Measurements from ENCODE around the gene CNTNAP2.

The CNTNAP2 gene

GRCh38 chr7:147171013-147171391, 1054.4 kb downstream of the CNTNAP2 start:
- no peaks in the 10 kb centered on the region for H3K27me3 ChIP-seq (ENCODE audit: insufficient read depth, low read length, poor library complexity)
- H3K4me2 ChIP-seq (ENCODE audit: insufficient read depth, low read length), result no peak overlapping the region
- no peaks in the 10 kb centered on the region for H3K4me1 ChIP-seq (ENCODE audit: insufficient read depth, low read length)
- TF ChIP-seq EZH2 (IDR thresholded peaks at IDR 0.05; ENCODE audit: borderline replicate concordance, low read depth, low read length, severe bottlenecking), result no peak
- no peak for TF ChIP-seq CTCF (IDR thresholded peaks at IDR 0.05; ENCODE audit: borderline replicate concordance, extremely low read depth, low read length, poor library complexity, severe bottlenecking)
- no peaks in the 10 kb centered on the region for H3K36me3 ChIP-seq (ENCODE audit: insufficient read depth, low read length)
- ATAC-seq (ENCODE audit: insufficient read depth, low read depth), result no peak
- H2AFZ ChIP-seq (ENCODE audit: low read depth, low read length), result no peak overlapping the region
- no peaks in the 10 kb centered on the region for H3K79me2 ChIP-seq (ENCODE audit: insufficient read depth, low read length)
- no peak overlapping the region for H3K9ac ChIP-seq (ENCODE audit: low read depth, low read length)
- H3K9me3 ChIP-seq (ENCODE audit: insufficient read depth, low read length, severe bottlenecking), result no peaks in the 10 kb centered on the region
- no peak overlapping the region for H3K4me3 ChIP-seq (ENCODE audit: low read depth in 1 of 2, low read length in 2 of 2)
- DNase-seq, result no peak
- no peaks in the 10 kb centered on the region for H4K20me1 ChIP-seq (ENCODE audit: insufficient read depth, low read length)
- no peak overlapping the region for H3K27ac ChIP-seq (ENCODE audit: low read length)

GRCh38 chr7:147173883-147174282, 1057.3 kb downstream of the CNTNAP2 start:
- no peak for TF ChIP-seq EZH2 (IDR thresholded peaks at IDR 0.05; ENCODE audit: borderline replicate concordance, low read depth, low read length, severe bottlenecking)
- TF ChIP-seq CTCF (IDR thresholded peaks at IDR 0.05; ENCODE audit: borderline replicate concordance, extremely low read depth, low read length, poor library complexity, severe bottlenecking), result no peak
- Histone ChIP-seq H3K4me1 (ENCODE audit: insufficient read depth, low read length) (no peaks in the 10 kb centered on the region), H3K9me3 (ENCODE audit: insufficient read depth, low read length, severe bottlenecking) (no peaks in the 10 kb centered on the region), H3K27ac (ENCODE audit: low read length) (no peak overlapping the region), H3K27me3 (ENCODE audit: insufficient read depth, low read length, poor library complexity) (no peaks in the 10 kb centered on the region), H3K79me2 (ENCODE audit: insufficient read depth, low read length) (no peaks in the 10 kb centered on the region), H3K4me3 (ENCODE audit: low read depth in 1 of 2, low read length in 2 of 2) (no peak overlapping the region), H3K9ac (ENCODE audit: low read depth, low read length) (no peak overlapping the region), H3K4me2 (ENCODE audit: insufficient read depth, low read length) (no peak overlapping the region), H2AFZ (ENCODE audit: low read depth, low read length) (no peak overlapping the region), H3K36me3 (ENCODE audit: insufficient read depth, low read length) (no peaks in the 10 kb centered on the region), H4K20me1 (ENCODE audit: insufficient read depth, low read length) (no peaks in the 10 kb centered on the region)
- ATAC-seq (ENCODE audit: insufficient read depth, low read depth) (no peak), DNase-seq (no peak)

GRCh38 chr7:147182874-147183273, 1066.3 kb downstream of the CNTNAP2 start:
- H4K20me1 ChIP-seq (ENCODE audit: insufficient read depth, low read length), result no peaks in the 10 kb centered on the region
- H3K27me3 ChIP-seq (ENCODE audit: insufficient read depth, low read length, poor library complexity), result no peaks in the 10 kb centered on the region
- no peaks in the 10 kb centered on the region for H3K4me1 ChIP-seq (ENCODE audit: insufficient read depth, low read length)
- H3K27ac ChIP-seq (ENCODE audit: low read length), result no peak overlapping the region
- H3K9me3 ChIP-seq (ENCODE audit: insufficient read depth, low read length, severe bottlenecking), result no peaks in the 10 kb centered on the region
- H2AFZ ChIP-seq (ENCODE audit: low read depth, low read length), result no peak overlapping the region
- H3K4me2 ChIP-seq (ENCODE audit: insufficient read depth, low read length), result no peak overlapping the region
- H3K4me3 ChIP-seq (ENCODE audit: low read depth in 1 of 2, low read length in 2 of 2), result no peak overlapping the region
- H3K9ac ChIP-seq (ENCODE audit: low read depth, low read length), result no peak overlapping the region
- DNase-seq (no peak), ATAC-seq (ENCODE audit: insufficient read depth, low read depth) (no peak)
- no peaks in the 10 kb centered on the region for H3K79me2 ChIP-seq (ENCODE audit: insufficient read depth, low read length)
- H3K36me3 ChIP-seq (ENCODE audit: insufficient read depth, low read length), result no peaks in the 10 kb centered on the region
- no peak for TF ChIP-seq CTCF (IDR thresholded peaks at IDR 0.05; ENCODE audit: borderline replicate concordance, extremely low read depth, low read length, poor library complexity, severe bottlenecking)
- TF ChIP-seq EZH2 (IDR thresholded peaks at IDR 0.05; ENCODE audit: borderline replicate concordance, low read depth, low read length, severe bottlenecking), result no peak

GRCh38 chr7:147183276-147183675, 1066.7 kb downstream of the CNTNAP2 start:
- H3K4me1 ChIP-seq (ENCODE audit: insufficient read depth, low read length), result no peaks in the 10 kb centered on the region
- H3K36me3 ChIP-seq (ENCODE audit: insufficient read depth, low read length), result no peaks in the 10 kb centered on the region
- H4K20me1 ChIP-seq (ENCODE audit: insufficient read depth, low read length), result no peaks in the 10 kb centered on the region
- no peak overlapping the region for H3K27ac ChIP-seq (ENCODE audit: low read length)
- no peaks in the 10 kb centered on the region for H3K79me2 ChIP-seq (ENCODE audit: insufficient read depth, low read length)
- TF ChIP-seq EZH2 (IDR thresholded peaks at IDR 0.05; ENCODE audit: borderline replicate concordance, low read depth, low read length, severe bottlenecking) (no peak), CTCF (IDR thresholded peaks at IDR 0.05; ENCODE audit: borderline replicate concordance, extremely low read depth, low read length, poor library complexity, severe bottlenecking) (no peak)
- no peak overlapping the region for H2AFZ ChIP-seq (ENCODE audit: low read depth, low read length)
- no peak overlapping the region for H3K4me3 ChIP-seq (ENCODE audit: low read depth in 1 of 2, low read length in 2 of 2)
- ATAC-seq (ENCODE audit: insufficient read depth, low read depth) (no peak), DNase-seq (no peak)
- H3K27me3 ChIP-seq (ENCODE audit: insufficient read depth, low read length, poor library complexity), result no peaks in the 10 kb centered on the region
- no peak overlapping the region for H3K4me2 ChIP-seq (ENCODE audit: insufficient read depth, low read length)
- H3K9me3 ChIP-seq (ENCODE audit: insufficient read depth, low read length, severe bottlenecking), result no peaks in the 10 kb centered on the region
- no peak overlapping the region for H3K9ac ChIP-seq (ENCODE audit: low read depth, low read length)
